ENCODE measurements around the gene IFNK.

The IFNK gene

GRCh38 chr9:27504259-27504658, 19.8 kb upstream of the IFNK start:
- TF ChIP-seq ZBTB17 (tag by site-specific recombination; IDR thresholded peaks at IDR 0.05), result no peak
- TF ChIP-seq ZNF639 (tag by site-specific recombination; IDR thresholded peaks at IDR 0.05), result no peak
- no peak for TF ChIP-seq ZNF488 (tag by site-specific recombination; IDR thresholded peaks at IDR 0.05)
- TF ChIP-seq ZNF433 (tag by site-specific recombination; IDR thresholded peaks at IDR 0.05; ENCODE audit: low read depth), result no peak
- TF ChIP-seq ZNF518A (tag by site-specific recombination; conservative IDR thresholded peaks at IDR 0.05; ENCODE audit: low read depth), result no peak
- TF ChIP-seq IKZF3 (tag by site-specific recombination; IDR thresholded peaks at IDR 0.05), result no peak
- no peak for TF ChIP-seq TCF7L2 (IDR thresholded peaks at IDR 0.05; ENCODE audit: borderline replicate concordance, low read depth, low read length)
- no peak for TF ChIP-seq ZNF830 (tag by site-specific recombination; IDR thresholded peaks at IDR 0.05; ENCODE audit: low read depth)
- no peak for TF ChIP-seq ZNF768 (tag by site-specific recombination; IDR thresholded peaks at IDR 0.05)
- no peak for TF ChIP-seq ZNF248 (tag by site-specific recombination; IDR thresholded peaks at IDR 0.05)
- TF ChIP-seq ZFP69B (tag by site-specific recombination; IDR thresholded peaks at IDR 0.05), result no peak
- no peak for TF ChIP-seq ZNF202 (tag by site-specific recombination; IDR thresholded peaks at IDR 0.05; ENCODE audit: borderline replicate concordance)
- no peak for TF ChIP-seq PRDM6 (tag by site-specific recombination; IDR thresholded peaks at IDR 0.05)
- TF ChIP-seq ZNF521 (tag by site-specific recombination; IDR thresholded peaks at IDR 0.05), result no peak
- CTCF ChIA-PET, result no interaction called here

GRCh38 chr9:27505744-27506161, 18.3 kb upstream of the IFNK start:
- Histone ChIP-seq H3K4me3 (ENCODE audit: low read depth, low read length) (no peak overlapping the region), H3K36me3 (ENCODE audit: control insufficient read depth in 2 of 2, insufficient read depth in 1 of 2, low read length in 2 of 2) (no peaks in the 10 kb centered on the region), H3K4me1 (ENCODE audit: control insufficient read depth, insufficient read depth, low read length) (no peaks in the 10 kb centered on the region), H3K27ac (ENCODE audit: extremely low read depth, low read depth, low read length) (no peak overlapping the region), H3K9me3 (ENCODE audit: control insufficient read depth, insufficient read depth, low read depth, low read length) (no peaks in the 10 kb centered on the region)
- ChIA-PET CTCF (no interaction called here), POLR2A (interaction anchor here (0.5 kb wide), 1 partner anchor 17 kb away, joined by 4 read pairs; no protein-coding TSS in a partner anchor)
- TF ChIP-seq ZBTB26 (tag by site-specific recombination; optimal IDR thresholded peaks at IDR 0.05) (no peak), ZBTB20 (tag by site-specific recombination; IDR thresholded peaks at IDR 0.05) (no peak), IKZF3 (tag by site-specific recombination; IDR thresholded peaks at IDR 0.05) (no peak), ZNF624 (tag by site-specific recombination; IDR thresholded peaks at IDR 0.05) (no peak), ZNF146 (tag by site-specific recombination; IDR thresholded peaks at IDR 0.05) (no peak), ZNF394 (tag by site-specific recombination; IDR thresholded peaks at IDR 0.05; ENCODE audit: borderline replicate concordance) (no peak), GLIS2 (tag by site-specific recombination; IDR thresholded peaks at IDR 0.05) (no peak), ZNF670 (tag by site-specific recombination; IDR thresholded peaks at IDR 0.05; ENCODE audit: low read depth) (no peak), ZNF280D (tag by site-specific recombination; IDR thresholded peaks at IDR 0.05) (no peak)

More at GRCh38 chr9:27504259-27504658, 19.8 kb upstream of the IFNK start:
- Histone ChIP-seq H3K4me3 (ENCODE audit: low read depth, low read length) (no peak overlapping the region), H3K4me1 (ENCODE audit: control insufficient read depth, insufficient read depth, low read length) (peaks cover 6% of the 10 kb centered on the region), H3K27ac (ENCODE audit: extremely low read depth, low read depth, low read length) (no peak overlapping the region), H3K36me3 (ENCODE audit: control insufficient read depth in 2 of 2, insufficient read depth in 1 of 2, low read length in 2 of 2) (no peaks in the 10 kb centered on the region), H3K9me3 (ENCODE audit: control insufficient read depth, insufficient read depth, low read depth, low read length) (no peaks in the 10 kb centered on the region)
- POLR2A ChIA-PET, result no interaction called here

All from HEK293 (cell line).